ENCODE data around the gene SMARCD2.

SMARCD2 gene

DNA sequence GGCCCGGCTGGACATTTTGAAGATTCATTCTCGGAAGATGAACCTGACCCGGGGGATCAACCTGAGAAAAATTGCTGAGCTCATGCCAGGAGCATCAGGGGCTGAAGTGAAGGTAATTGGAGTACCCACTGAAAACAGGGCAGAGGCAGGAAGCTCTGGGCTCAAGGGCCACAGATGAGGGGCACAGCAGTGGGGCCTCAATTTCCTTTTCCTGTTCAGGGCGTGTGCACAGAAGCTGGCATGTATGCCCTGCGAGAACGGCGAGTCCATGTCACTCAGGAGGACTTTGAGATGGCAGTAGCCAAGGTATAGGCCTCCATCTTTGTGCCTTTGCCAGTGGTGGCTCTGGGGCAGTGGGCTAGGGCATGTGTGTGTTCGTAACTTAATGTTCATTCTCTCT lies 11.0 kb downstream of the SMARCD2 start:
- H3K4me3 ChIP-seq (ENCODE audit: low read length), result no peak overlapping the region
- TF ChIP-seq CTCF (IDR thresholded peaks at IDR 0.05; ENCODE audit: insufficient read depth, low read depth, low read length, missing control alignments), result no peak

GRCh38 chr17:63830904-63831491 lies 11.5 kb downstream of the SMARCD2 start:
- no peak for TF ChIP-seq CTCF (IDR thresholded peaks at IDR 0.05; ENCODE audit: insufficient read depth, low read depth, low read length, missing control alignments)
- no peak overlapping the region for H3K4me3 ChIP-seq (ENCODE audit: low read length)
- no peak for DNase-seq (ENCODE audit: low read depth)

More for the DNA sequence above, 11.0 kb downstream of the SMARCD2 start:
- no peak for DNase-seq (ENCODE audit: low read depth)

- no peak overlapping the region for H3K4me3 ChIP-seq (ENCODE audit: low read length)
- no peak for DNase-seq (ENCODE audit: low read depth)
- TF ChIP-seq CTCF (IDR thresholded peaks at IDR 0.05; ENCODE audit: insufficient read depth, low read depth, low read length, missing control alignments), result no peak
Measured at GRCh38 chr17:63830278-63830677, 12.2 kb downstream of the SMARCD2 start.

GRCh38 chr17:63828936-63829335 lies 13.5 kb downstream of the SMARCD2 start:
- TF ChIP-seq CTCF (IDR thresholded peaks at IDR 0.05; ENCODE audit: insufficient read depth, low read depth, low read length, missing control alignments), result no peak
- peak overlapping the region; percentile 88 for H3K4me3 ChIP-seq (ENCODE audit: low read length)
- DNase-seq (ENCODE audit: low read depth), result no peak

- DNase-seq (ENCODE audit: low read depth), result no peak
- no peak for TF ChIP-seq CTCF (IDR thresholded peaks at IDR 0.05; ENCODE audit: insufficient read depth, low read depth, low read length, missing control alignments)
- peak overlapping the region; percentile 88 for H3K4me3 ChIP-seq (ENCODE audit: low read length)
Measured at GRCh38 chr17:63827801-63828221, 14.7 kb downstream of the SMARCD2 start.

DNA sequence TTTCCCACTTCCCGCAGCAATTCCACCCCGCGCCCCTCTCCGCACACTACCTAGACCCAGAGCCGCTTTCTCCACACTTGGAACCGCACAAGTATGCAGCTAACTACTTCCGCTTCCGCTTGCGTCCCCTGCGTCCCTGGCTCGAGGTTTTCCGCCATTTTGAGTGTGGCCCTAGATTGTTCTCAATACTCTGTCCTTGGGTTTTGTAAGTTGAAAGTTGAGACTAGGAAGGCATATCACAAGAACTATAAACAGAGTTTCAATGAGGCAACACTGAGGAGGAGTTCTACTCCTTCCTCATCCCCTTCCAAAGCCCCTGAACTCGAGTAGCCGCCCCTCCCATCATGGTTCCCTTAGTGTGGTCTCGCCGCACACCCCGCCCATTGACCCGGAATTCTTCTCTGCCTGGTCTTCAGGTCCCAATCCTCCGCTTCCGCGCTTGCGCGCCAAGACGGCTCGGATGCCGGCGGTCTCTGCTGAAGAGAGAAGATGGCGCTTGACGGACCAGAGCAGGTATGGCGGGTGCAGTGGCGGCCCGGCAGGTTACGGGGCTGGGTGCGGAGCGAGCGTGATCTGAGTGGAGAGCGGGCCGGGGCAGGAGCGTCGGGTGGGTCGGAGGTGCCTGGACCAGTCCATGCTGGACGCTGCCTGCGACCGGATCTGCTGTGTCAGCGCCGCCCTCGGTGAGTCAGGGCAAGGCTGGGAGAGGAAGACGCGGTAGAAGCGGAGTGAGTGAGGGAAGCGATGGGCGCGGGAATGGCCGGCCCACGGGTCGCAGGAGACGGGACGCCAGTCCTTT lies 15.3 kb downstream of the SMARCD2 start, which contains the start of the genes FTSJ3 and PSMC5:
TSS of gene FTSJ3 (minus strand) at position 662 of the 799 bp plus-strand sequence. CDS start 761 bp downstream, outside the sequence.
TSS of gene PSMC5 (plus strand) at position 430 of the 799 bp plus-strand sequence. CDS start at position 490, 60 bp downstream.
- peak within 1 kb of the TSS; percentile 88 for H3K4me3 ChIP-seq (ENCODE audit: low read length)
- TF ChIP-seq CTCF (IDR thresholded peaks at IDR 0.05; ENCODE audit: insufficient read depth, low read depth, low read length, missing control alignments), result peak; percentile 35
- DNase-seq (ENCODE audit: low read depth), result peak; percentile 97
